CD4-positive, alpha-beta T cell treated with Interleukin-17A for 1 hour (primary cell): Measurements from ENCODE around the gene DUSP16.
"Not testable (repeated sequence)": the region's sequence is repeated elsewhere in the genome, so short reads cannot be mapped to it uniquely, and the experiment has no call there.

Experiments used
- DNase-seq: peaks from one replicate; pipeline ENCODE4 v3.0.0-alpha.2; 2020

Gene DUSP16

DNA sequence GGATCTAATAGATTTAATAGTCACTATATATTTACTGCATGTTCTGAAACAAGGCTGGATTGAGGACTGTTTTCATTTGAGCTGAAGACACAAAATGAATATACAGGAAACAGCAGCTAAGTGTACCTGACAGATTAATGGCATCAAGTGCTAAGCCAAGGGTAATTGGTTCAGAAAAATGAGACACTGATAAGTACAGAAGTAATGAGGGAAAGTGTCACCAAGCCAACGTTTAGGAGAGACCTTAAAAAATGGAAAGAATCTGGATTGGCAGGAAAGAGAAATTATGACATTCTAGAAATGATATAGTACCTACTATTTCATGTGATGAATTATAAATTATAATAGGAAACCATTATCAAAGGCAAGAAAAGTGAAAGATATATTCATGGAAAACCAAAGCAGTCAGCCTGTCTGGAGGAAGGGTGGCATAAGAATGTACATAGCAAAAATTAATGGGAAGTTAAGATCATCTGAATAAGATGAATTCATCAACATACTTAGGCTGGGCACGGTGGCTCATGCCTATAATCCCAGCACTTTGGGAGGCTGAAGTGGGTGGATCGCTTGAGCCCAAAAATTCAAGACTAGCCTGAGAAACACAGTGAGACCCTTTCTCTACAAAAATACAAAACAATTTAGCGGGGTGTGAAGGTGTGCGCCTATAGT is 21.0 kb upstream of the DUSP16 start:
- DNase-seq: no peak

DNA sequence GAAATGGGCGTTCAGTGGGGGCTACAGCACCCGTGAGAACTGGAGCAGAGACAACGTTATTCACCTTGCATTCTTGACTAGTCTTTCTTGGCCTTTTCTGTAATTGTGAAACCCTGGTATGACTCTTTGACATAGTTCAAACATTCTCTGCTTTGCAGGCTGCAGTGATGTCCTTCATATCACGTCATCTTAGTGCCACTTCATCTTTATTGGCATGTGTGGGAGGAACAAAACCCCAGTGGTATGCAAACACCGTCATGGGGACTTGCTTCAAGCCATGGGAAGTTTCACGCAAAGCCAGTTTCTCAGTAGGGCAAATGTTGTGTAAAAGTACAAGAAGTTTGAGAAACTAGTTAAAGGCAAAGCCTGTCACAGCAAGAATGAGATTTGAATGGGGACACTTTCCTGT is 20.2 kb upstream of the DUSP16 start:
- DNase-seq: no peak

DNA sequence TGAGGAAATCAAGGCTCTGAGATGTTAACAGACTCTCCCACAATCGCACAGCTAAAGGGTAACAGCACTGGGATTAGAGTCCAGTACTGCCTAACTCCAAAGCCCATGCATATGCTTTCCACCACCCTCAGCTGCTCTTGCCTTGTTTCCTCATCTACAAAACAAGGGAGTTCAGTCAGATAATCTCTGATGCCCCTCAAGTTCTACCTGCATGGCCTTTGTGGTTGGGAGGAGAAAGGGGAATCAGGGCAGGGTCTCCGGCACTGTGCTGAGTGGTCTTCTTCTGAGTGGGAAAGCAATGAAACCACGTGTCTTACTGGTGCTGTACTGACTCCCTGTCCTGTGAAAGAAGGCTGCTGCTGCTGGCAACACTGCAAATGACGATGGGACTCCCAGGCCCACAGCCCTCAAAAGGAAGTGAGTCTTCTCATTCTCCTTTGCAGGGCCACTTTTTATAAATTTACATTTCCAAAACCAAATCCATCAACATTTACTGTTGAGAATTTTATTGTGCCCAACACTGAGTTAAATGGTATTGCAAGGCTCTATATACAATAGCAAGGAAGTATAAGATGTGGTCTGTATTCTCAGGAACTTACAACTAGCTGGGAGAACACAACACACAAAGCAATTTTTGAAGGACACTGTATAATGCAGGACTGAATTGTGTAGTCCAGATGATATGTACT is 19.7 kb upstream of the DUSP16 start:
- no peak for DNase-seq

DNA sequence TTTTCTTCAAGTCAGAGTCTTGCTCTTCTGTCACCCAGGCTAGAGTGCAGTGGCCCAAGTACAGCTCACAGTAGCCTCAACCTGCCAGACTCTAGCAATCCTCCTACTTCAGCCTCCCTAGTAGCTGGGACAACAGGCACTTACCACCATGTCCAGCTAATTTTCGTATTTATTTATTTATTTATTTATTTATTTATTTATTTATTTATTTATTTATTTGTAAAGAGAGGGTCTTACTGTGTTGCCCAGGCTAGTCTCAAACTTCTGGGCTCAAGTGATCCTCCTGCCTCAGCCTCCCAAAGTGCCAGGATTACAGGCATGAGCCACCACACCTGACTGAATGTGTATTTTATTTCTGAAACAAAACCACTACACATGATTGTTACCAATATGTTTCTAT is 18.1 kb upstream of the DUSP16 start:
- not testable (repeated sequence) for DNase-seq

DNA sequence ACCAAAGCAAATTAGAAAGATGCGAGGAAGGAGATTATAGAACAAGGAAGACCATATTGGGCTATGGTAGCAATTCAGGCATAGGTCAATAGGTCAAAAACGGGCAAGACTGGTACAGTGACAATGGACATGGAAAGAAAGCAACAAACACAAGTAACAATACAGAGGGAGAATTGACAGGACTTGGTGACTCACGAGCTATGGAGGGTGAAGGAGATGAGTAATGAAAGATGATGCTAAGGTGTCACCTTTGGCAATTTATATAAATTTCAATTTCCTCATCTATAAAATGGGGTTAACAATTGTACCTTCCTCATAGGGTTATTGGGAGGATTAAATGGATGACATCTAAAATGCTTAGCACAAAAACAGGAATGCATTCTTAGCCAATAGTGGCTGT is 15.1 kb upstream of the DUSP16 start:
- no peak for DNase-seq

DNA sequence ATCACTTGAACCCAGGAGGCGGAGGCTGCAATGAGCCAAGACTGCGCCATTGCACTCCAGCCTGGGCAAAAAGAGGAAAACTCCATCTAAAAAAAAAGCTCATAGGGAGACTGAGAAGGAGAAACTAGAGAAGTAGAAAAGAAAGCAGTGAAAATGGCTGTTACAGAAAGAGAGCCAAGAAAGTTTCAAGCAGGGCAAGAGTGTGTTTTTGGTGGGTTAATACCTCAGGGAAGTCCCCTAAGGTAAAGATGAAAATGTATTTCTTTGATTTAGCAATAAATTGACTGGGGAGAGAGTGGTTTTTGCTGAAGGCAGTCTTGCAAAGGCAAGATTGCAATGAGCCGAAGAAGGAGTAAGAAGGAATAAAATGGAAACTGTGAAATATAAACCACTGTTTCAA is 10.0 kb upstream of the DUSP16 start:
- no peak for DNase-seq

DNA sequence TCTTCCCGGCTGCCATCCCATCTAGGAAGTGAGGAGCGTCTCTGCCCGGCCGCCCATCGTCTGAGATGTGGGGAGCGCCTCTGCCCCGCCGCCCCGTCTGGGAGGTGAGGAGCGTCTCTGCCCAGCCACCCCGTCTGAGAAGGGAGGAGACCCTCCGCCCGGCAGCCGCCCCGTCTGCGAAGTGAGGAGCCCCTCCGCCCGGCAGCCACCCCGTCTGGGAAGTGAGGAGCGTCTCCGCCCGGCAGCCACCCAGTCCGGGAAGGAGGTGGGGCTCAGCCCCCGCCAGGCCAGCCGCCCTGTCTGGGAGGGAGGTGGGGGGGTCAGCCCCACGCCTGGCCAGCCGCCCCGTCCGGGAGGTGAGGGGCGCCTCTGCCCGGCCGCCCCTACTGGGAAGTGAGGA is 3.3 kb upstream of the DUSP16 start:
- DNase-seq: not testable (repeated sequence)

DNA sequence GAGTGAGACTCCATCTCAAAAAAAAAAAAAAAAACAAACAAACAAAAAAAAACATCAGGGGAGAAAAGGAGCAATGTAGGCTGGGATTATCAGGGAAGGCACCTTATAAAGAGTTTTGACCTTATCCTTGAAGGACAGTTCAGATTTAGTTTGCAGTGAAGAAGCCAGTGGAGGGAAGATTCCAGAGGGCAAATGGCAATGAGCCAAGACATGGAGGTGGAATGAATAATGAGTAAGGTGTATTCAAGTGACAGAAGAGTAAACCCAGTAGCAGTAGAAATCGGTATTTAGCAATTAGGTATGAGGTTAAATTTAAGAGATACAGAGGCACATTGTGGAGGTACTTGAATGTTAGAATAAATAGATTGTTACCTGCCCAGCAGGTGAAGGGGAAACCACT is 2.2 kb upstream of the DUSP16 start:
- no peak for DNase-seq

DNA sequence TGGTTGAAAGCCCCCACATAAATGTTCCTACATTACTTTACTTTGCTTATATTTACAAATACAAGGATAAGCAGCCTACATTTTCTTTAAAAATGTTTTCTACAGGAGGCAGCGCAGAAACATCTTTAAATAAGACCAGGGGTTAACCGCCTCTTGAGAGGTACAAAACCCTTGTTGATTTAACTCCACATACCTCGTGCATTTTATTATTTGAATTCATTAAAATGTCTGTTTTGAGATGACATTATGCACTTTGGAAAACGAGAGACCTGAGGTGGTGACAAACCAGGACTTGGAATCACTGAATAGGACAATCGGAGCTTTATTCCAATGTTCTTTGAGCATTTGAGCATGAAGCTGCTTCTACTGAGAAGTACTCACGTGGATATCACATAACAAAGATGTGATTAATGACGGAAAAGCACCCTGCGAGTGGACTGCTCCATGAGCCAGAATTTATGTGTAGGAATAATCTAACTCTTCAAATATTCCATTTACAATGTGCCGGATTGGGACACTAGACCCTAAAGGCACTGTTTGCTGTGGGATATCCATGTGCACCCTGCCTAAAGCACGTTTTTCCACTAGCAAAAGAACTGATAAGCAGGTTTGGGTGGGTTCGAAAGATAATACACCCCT is 746 bp upstream of the DUSP16 start:
- no peak for DNase-seq

DNA sequence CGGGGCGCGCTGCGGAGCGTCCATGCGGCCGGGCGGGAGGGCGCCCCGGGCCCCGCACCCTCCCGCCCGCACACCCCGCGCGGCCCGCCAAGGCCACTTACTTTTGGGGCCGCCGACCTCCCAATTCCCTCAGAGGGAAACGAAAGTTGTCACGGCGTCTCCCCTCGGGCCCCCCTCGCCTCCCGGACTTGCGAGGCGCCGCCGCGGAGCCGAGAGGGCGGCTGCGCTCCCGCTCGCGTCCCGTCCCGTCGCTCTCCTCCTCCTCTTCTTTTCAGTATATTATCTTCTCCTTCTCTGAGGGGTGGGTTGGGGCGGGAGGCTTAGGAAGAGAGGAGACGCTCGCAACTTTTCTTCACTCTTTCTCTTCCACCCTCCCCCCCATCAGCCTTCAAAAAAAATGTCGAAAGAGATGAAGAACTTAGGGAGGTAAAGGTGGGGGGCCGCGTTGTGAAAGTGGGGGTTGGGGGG is 613 bp downstream of the DUSP16 start:
- DNase-seq: no peak

DNA sequence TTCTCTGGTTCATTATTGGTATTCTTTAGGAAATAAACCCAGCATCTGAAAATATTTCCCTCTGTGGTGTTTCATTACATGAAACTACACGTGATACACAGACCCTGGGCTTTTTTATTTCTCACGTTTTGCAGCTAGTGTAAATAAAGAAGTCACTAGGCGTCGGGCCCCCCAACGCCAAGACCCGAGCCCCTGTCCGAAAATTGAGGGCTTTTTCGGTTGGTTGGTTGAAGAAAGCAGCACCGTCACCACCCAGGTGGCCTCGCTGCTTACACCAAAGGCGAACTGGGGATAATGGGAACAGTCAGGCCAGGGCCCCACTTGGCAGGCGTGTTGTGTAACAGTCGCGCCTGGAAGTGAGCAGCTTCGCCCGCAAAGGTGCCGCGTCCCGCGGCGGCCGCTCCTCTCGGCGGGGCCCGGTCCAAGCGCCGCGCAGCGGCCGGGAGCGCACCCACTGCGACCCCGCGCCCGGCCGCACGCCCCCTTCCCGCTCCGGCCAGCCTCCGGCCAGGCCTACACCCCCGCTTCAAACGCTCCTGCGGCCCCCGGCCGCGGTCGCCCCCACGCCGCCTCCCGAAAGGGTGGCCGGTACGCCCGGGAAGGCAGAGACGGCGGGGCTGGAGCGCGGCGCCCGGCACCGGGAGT is 1.2 kb downstream of the DUSP16 start:
- DNase-seq: peak; percentile 70

DNA sequence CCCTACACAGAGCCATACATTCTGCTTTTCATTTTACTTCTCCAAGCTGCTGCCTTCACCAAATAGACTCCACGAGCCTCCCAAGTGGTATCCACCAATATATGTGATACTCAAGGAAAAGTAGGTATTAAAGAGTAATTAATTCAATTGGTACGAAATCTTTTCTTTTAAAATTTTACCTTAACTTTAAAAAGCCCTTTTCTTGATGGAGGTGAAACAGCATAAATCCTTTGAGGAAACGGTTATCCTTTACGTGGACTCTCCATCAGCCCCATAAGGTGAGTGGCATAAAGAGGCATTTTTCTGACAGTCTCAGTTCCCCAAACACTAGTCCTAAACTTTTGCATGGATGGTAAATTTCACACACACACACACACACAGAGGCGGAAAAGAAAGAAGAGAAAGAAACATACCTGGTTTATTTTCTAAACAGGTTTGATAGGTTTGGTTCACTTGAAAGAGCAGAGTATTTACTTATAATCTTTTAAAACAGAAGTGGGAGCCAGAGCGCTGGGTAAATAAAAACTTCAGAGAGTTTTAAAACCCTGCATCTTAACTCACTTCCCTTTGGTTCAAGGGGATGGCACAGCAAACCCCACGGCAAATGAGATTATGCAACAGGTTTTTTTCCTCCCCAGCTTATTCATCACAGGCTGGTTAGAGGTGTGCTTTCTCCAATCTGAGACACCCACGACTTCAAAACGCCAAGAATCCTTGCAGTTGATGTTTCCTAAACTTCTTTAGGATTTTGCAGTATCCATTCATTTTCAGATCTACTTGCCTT is 1.9 kb downstream of the DUSP16 start:
- DNase-seq: peak; percentile 91

DNA sequence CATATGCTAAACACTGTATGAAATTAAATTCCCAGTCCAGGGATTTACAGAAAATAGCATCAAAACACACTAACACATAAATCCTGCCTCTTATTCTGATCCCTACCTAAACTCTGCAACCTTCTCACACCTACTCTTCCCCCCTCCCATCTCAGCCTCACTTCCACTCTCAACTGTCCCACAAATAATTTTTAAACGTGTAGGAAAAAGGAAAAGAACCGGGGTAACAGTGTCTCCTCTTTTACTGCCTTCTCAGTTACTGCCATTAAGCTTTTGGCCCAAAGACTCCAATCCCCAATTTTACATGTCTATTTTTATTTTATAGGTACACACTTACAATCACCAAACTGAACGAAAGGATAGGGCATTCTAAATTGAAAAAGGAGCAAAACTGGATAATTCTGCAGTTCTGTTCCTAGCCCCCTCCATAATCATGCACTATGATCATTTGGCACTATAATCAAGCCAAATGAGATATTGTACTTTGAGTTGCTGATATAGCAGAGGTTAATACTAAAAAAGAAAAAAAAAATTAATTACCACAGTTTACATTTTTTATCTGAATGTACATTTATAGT is 2.9 kb downstream of the DUSP16 start:
- no peak for DNase-seq

DNA sequence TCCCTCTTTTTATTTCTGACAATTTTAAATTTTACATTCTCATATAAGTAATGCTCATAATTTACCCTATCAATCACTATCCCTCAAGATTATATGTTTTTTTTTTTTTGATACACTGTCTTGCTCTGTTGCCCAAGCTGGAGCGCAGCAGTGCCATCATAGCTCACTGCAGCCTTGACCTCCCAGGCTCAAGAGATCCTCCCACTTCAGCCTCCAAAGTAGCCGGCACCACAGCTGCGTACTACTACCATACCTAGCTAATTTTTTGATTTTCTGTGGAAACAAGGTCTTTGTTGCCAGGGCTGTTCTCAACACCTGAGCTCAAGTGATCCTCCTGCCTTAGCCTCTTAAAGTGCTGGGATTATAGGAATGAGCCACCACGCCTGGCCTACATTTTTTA is 4.4 kb downstream of the DUSP16 start:
- no peak for DNase-seq

DNA sequence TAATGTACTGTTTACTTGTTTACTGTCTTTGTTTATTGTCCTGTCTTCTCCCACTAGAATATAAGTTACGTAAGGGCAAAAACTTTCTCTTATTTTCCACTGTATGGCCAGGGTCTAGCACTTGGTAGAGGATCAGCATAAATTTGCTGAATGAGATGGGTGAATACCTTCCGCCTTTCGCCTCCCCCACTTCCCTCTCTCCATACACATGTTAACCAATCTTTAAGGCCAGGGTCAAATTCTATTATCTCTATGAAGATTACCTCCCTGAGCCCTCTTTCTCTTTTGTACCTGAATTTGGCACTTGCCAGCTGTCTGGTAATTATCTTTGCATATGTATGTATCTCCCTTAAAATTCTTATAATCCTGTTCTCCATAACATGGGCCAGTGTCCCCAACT is 4.9 kb downstream of the DUSP16 start:
- DNase-seq: no peak

DNA sequence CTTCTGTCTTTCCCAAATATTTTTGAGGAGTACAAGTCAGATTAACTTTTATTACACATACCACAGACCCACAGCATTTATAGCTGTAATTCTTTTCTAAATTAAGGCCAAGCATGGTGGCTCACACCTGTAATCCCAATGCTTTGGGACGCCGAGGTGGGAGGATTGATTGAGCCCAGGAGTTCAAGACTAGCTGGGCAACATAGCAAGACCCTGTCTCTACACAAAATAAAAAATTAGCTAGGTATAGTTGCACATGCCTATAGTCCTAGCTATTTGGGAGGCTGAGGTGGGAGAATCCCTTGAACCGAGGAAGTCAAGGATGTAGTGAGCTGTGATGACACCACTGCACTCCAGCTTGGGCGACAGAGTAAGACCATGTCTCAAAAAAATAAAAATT is 7.0 kb downstream of the DUSP16 start:
- DNase-seq: no peak

DNA sequence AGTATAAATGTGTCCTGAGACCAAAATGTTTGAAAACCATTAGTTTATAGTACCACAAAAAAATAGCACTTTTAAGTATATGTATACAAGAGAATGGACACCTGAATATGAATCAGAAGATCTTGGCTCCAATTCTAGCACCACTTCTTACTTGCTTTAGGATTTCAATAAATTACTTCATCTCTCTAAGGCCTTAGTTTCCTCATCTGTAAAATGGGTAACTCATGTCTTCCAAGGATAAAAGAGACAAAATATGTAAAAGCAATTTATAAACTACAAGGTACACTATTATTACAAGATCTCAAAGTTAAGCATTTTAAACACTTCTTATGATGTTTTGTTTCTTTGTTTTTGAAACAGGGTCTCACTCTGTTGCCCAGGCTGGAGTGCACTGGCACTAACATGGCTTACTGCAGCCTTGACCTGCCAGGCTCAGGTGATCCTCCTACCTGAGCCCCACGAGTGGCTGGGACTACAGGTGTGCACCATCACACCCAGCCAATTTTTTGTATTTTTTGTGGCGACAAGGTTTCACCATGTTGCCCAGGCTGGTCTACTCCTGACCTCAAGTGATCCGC is 9.4 kb downstream of the DUSP16 start:
- no peak for DNase-seq

DNA sequence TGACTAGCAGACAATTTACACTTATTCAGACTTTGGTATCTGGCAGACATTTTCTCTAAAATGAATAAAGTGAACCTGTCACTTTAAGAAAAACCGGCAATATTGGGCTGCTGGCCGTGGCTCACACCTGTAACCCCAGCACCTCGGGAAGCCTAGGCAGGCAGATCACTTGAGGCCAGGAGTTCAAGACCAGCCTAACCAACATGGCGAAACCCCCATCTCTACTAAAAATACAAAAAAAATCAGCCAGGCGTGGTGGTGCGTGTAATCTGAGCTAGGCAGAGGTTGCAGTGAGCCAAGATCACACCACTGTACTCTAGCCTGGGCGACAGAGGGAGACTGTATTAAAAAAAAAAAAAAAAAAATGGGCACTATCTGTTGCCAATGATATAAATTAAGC is 11.5 kb downstream of the DUSP16 start:
- DNase-seq: no peak

DNA sequence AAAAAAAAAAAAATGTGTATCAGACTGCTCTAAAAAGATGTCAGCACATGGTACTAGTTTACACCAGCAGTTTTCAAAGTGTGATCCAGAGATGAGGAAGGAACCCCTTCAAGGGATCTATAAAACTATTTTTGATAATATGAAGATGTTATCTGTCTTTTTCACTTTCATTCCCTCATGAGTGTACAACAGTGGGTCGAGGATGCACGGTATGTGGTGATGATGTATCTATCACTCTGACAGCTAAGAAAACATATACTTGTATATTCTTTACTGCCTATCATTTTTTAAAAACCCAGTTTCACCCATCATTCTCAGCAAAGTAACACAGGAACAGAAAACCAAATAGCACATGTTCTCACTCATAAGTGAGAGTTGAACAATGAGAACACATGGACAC is 12.4 kb downstream of the DUSP16 start:
- DNase-seq: no peak

DNA sequence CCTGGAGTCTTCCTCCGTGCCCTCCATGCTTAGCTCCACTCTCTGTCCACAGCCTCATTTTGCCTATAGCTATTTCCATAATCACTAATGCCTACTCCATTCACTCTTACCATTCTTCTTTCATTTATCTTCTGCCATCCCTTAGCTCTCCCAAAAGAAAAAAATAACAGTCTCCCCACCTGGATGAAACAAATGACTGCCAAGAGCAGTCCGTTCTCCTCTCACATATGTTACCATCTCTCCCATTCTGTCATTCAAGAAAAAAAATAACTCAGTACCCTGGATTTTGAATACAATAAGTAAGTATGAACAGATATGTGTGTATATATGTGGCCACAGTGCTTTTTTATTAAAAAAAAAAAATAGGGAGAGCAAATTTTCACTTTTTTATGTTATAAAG is 13.2 kb downstream of the DUSP16 start:
- DNase-seq: no peak

DNA sequence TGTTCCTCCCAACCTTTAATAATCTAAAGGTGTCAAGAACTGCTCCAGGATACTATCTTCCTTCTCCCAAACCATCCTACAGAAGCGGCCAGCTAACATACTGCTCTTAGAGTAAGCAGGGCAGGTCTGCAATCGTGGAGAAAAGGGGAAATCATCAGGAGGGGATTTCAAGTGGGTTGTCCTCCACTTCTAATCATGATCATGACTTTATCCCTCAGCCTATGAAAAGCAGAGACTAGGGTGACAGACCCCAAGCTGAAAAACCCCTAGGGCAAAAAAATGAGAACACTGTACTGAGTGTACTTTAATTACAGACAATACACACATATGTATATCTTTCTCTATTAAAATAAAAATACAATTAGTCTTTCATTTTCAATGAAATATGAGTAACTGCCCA is 13.9 kb downstream of the DUSP16 start:
- no peak for DNase-seq

DNA sequence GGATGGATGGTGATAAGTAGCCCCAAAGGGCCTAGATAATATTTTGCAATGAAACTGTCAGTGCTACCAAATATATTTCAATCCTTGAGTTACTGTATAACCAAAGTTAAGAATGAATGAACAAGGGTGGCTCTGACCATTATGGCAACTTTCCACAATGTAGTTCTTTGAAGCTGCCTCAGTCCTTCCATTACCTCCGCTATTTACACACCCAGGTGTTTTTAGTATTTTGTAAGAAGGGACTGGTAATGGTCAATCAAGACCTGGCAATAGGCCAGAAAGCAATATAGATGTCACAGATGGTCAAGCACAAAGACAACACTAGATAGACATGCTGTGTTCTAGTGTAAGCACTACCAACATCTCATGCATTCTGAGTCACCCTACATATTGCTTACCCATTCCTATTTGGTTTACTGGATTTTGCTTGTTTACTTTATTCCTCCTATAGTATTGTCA is 16.3 kb downstream of the DUSP16 start:
- DNase-seq: no peak
